HepG2 (cell line): ENCODE data around the gene C1R. TPM values are rescaled to one million over a fixed set of nuclear protein-coding genes. Genes with fewer than 3 reads are reported as not detected.

ENCODE experiments used
- ATAD3A ChIP-seq: sonication (generic); formaldehyde crosslinking; IDR thresholded peaks from 2 replicates; pipeline ENCODE4 v1.4.0; 2020; ENCODE audit warnings: missing genetic modification reagents
- ATF2 ChIP-seq: sonication (generic); formaldehyde crosslinking; IDR thresholded peaks from 2 replicates; pipeline ENCODE4 v1.4.0; 2020; ENCODE audit warnings: missing genetic modification reagents
- ISX ChIP-seq: sonication (generic); formaldehyde crosslinking; conservative IDR thresholded peaks from 2 replicates; pipeline ENCODE4 v1.5.0; 2020; ENCODE audit warnings: missing genetic modification reagents
- KLF16 ChIP-seq, 2 experiments: sonication (generic) in 1 of 2; formaldehyde crosslinking in 1 of 2; IDR thresholded peaks; 2 replicates each; pipeline versions ENCODE4 v1.6.1 to v1.8.0; 2016 to 2023; ENCODE audit warnings: missing genetic modification reagents in 2 of 2, missing compliant biosample characterization in 1 of 2
- MAFK ChIP-seq, 2 experiments: IDR thresholded peaks in 1 of 2; conservative IDR thresholded peaks in 1 of 2; 2 replicates each; pipeline ENCODE4 v1.6.1; 2011; ENCODE audit warnings: improper control_type of control experiment in 2 of 2, low read length in 2 of 2
- MED8 ChIP-seq: sonication (generic); formaldehyde crosslinking; IDR thresholded peaks from 2 replicates; pipeline ENCODE4 v1.8.1; 2023; ENCODE audit warnings: mild to moderate bottlenecking, missing genetic modification reagents; ENCODE audit not compliant: insufficient replicate concordance
- MIXL1 ChIP-seq: IDR thresholded peaks from 2 replicates; pipeline ENCODE4 v1.6.1; 2016
- NFE2 ChIP-seq: sonication (generic); formaldehyde crosslinking; IDR thresholded peaks from 2 replicates; pipeline ENCODE4 v1.4.0; 2020; ENCODE audit warnings: missing genetic modification reagents
- NR2C2 ChIP-seq: sonication (generic); formaldehyde crosslinking; IDR thresholded peaks from 2 replicates; pipeline ENCODE4 v1.4.0; 2020; ENCODE audit warnings: missing genetic modification reagents, mild to moderate bottlenecking, moderate library complexity, borderline replicate concordance
- PCBP2 ChIP-seq: fragments of 200-400 bp; formaldehyde crosslinking; optimal IDR thresholded peaks from 2 replicates; pipeline ENCODE3; 2018; ENCODE audit warnings: low read length, low read depth; ENCODE audit not compliant: poor library complexity, severe bottlenecking
- RXRB ChIP-seq: IDR thresholded peaks from 2 replicates; pipeline ENCODE4 v1.6.1; 2016; ENCODE audit warnings: borderline replicate concordance, missing genetic modification reagents, missing compliant biosample characterization
- SMARCE1 ChIP-seq: fragments of 450-650 bp; IDR thresholded peaks from 2 replicates; pipeline ENCODE4 v1.6.1; 2017; ENCODE audit warnings: borderline replicate concordance
- SMYD3 ChIP-seq: sonication (generic); formaldehyde crosslinking; IDR thresholded peaks from 2 replicates; pipeline ENCODE4 v1.8.1; 2023; ENCODE audit warnings: mild to moderate bottlenecking, missing genetic modification reagents
- SOX5 ChIP-seq: IDR thresholded peaks from 2 replicates; pipeline ENCODE4 v1.6.1; 2016; ENCODE audit warnings: borderline replicate concordance
- SP2 ChIP-seq: sonication (generic); formaldehyde crosslinking; IDR thresholded peaks from 2 replicates; pipeline ENCODE4 v1.5.1; 2020; ENCODE audit warnings: mild to moderate bottlenecking, missing genetic modification reagents
- TFAP4 ChIP-seq: sonication (generic); IDR thresholded peaks from 2 replicates; pipeline ENCODE4 v1.6.1; 2016; ENCODE audit warnings: low read depth, borderline replicate concordance
- ZFP1 ChIP-seq: IDR thresholded peaks from 2 replicates; pipeline ENCODE4 v1.6.1; 2016
- ZNF121 ChIP-seq: sonication (generic); formaldehyde crosslinking; IDR thresholded peaks from 2 replicates; pipeline ENCODE4 v1.5.0; 2020; ENCODE audit warnings: mild to moderate bottlenecking, missing genetic modification reagents
- ZNF24 ChIP-seq: fragments of 450-650 bp; IDR thresholded peaks from 2 replicates; pipeline ENCODE4 v1.6.1; 2017; ENCODE audit warnings: antibody characterized with exemption, mild to moderate bottlenecking
- ZNF280B ChIP-seq: sonication (generic); formaldehyde crosslinking; IDR thresholded peaks from 2 replicates; pipeline ENCODE4 v1.5.0; 2020; ENCODE audit warnings: missing genetic modification reagents, mild to moderate bottlenecking, borderline replicate concordance
- ZNF33A ChIP-seq: sonication (generic); formaldehyde crosslinking; IDR thresholded peaks from 2 replicates; pipeline ENCODE4 v1.5.1; 2020; ENCODE audit warnings: missing genetic modification reagents, mild to moderate bottlenecking, moderate library complexity, borderline replicate concordance
- ZNF33B ChIP-seq: sonication (generic); formaldehyde crosslinking; IDR thresholded peaks from 2 replicates; pipeline ENCODE4 v1.5.1; 2020; ENCODE audit warnings: mild to moderate bottlenecking, missing genetic modification reagents
- ZNF484 ChIP-seq: sonication (generic); formaldehyde crosslinking; IDR thresholded peaks from 2 replicates; pipeline ENCODE4 v1.5.1; 2020; ENCODE audit warnings: mild to moderate bottlenecking, low read depth, missing genetic modification reagents, borderline replicate concordance
- ZNF549 ChIP-seq: sonication (generic); formaldehyde crosslinking; IDR thresholded peaks from 2 replicates; pipeline ENCODE4 v1.5.0; 2020; ENCODE audit warnings: missing genetic modification reagents
- ZNF550 ChIP-seq: sonication (generic); formaldehyde crosslinking; IDR thresholded peaks from 2 replicates; pipeline ENCODE4 v1.4.0; 2020; ENCODE audit warnings: mild to moderate bottlenecking, missing genetic modification reagents, borderline replicate concordance
- ZNF576 ChIP-seq: sonication (generic); formaldehyde crosslinking; IDR thresholded peaks from 2 replicates; pipeline ENCODE4 v1.4.0; 2020; ENCODE audit warnings: mild to moderate bottlenecking, missing genetic modification reagents
- ZNF615 ChIP-seq: sonication (generic); formaldehyde crosslinking; IDR thresholded peaks from 2 replicates; pipeline ENCODE4 v1.5.0; 2020; ENCODE audit warnings: mild to moderate bottlenecking, missing genetic modification reagents, borderline replicate concordance
- ZNF773 ChIP-seq: sonication (generic); formaldehyde crosslinking; IDR thresholded peaks from 2 replicates; pipeline ENCODE4 v1.4.0; 2020; ENCODE audit warnings: missing genetic modification reagents, borderline replicate concordance
- polyA plus RNA-seq, 8 experiments: library from polyadenylated mRNA; depleted of rRNA in 3 of 8; stranded (reverse) in 7 of 8; unstranded in 1 of 8; fragments of >200 nt; fragmentation: Illumina TruSeq in 4 of 8; extraction: Trizol in 4 of 8; gene quantifications; 2 replicates each; pipeline versions ENCODE4 v1.2.1 to v1.2.3, GENCODE V29; 2011 to 2016; ENCODE audit warnings: low read depth in 4 of 8, missing spikeins in 1 of 8, mixed read lengths in 1 of 8; ENCODE audit not compliant: insufficient read depth in 1 of 8
- total RNA-seq, 5 experiments: library from RNA; depleted of rRNA; stranded (reverse); fragments of >200 nt; fragmentation: Illumina TruSeq; extraction: Trizol; gene quantifications; 2 replicates each; pipeline ENCODE4 v1.2.3, GENCODE V29; 2016; ENCODE audit warnings: low read depth in 1 of 5

The C1R gene
- total and polyA plus RNA-seq, 2 of the 13 experiments (the other 11 are each of a cell fraction or from before 2014, with no cell fraction given) = 3.5 to 6.5 TPM

- TF ChIP-seq ZNF550 (CRISPR knock-in tag) (no peak), SOX5 (CRISPR knock-in tag) (peak; percentile 69; the same call in 1 of the 2 replicates), SMYD3 (CRISPR knock-in tag) (no peak), KLF16 (CRISPR knock-in tag; IDR thresholded peaks at IDR 0.05) (peak in 1 of 2 experiments; percentile 66; a peak in 2 of 4 replicates), ZFP1 (CRISPR knock-in tag) (peak; percentile 45; the same call in 1 of the 2 replicates), ZNF33B (CRISPR knock-in tag) (no peak), ISX (no peak), ATF2 (no peak), MIXL1 (CRISPR knock-in tag) (0 out of 2 replicates have a peak, but pooled peaks have one; percentile 18), SMARCE1 (no peak), SP2 (CRISPR knock-in tag) (no peak), ZNF773 (no peak), ZNF484 (CRISPR knock-in tag) (no peak), PCBP2 (peak; percentile 19), NR2C2 (CRISPR knock-in tag) (peak; percentile 52; the same call in 1 of the 2 replicates), ZNF280B (CRISPR knock-in tag) (no peak), ZNF576 (CRISPR knock-in tag) (no peak), NFE2 (CRISPR knock-in tag) (no peak), ZNF121 (CRISPR knock-in tag) (no peak; the same call in 1 of the 2 replicates), ZNF615 (CRISPR knock-in tag) (no peak), ZNF33A (no peak), MED8 (CRISPR knock-in tag) (no peak), ZNF24 (no peak), MAFK (conservative IDR thresholded peaks at IDR 0.05 in 1 of 2, IDR thresholded peaks at IDR 0.05 in 1 of 2; ENCODE audit: low read length in 2 of 2) (no peak), TFAP4 (peak; percentile 37; the same call in 1 of the 2 replicates), ZNF549 (CRISPR knock-in tag) (no peak), ATAD3A (CRISPR knock-in tag) (no peak), RXRB (peak; percentile 89)
These were observed 16.7 kb upstream of the C1R start, which contains the start of gene C1RL (continued) for GRCh38 chr12:7108796-7109571.
